GM23338 (cell line): ENCODE data around the gene GPD2. TPM values are rescaled to one million over a fixed set of nuclear protein-coding genes. Genes with fewer than 3 reads are reported as not detected.
"Not testable (repeated sequence)": the region's sequence is repeated elsewhere in the genome, so short reads cannot be mapped to it uniquely, and the experiment has no call there.

Experiments
- ATAC-seq: fragments of 200-7000 bp; cut with Tn5 transposase; 3 replicates; pipeline ENCODE4 v1.9.1; 2020
- DNase-seq: peaks from one replicate; pipeline ENCODE4 v3.0.0-alpha.2; 2015; ENCODE audit warnings: low spot score
- H2AFZ ChIP-seq: fragments of 200-600 bp; sonication (generic); 2 replicates; pipeline ENCODE4 v1.8.0; 2016; ENCODE audit warnings: antibody characterized with exemption, mild to moderate bottlenecking, moderate library complexity
- H3F3A ChIP-seq: fragments of 200-600 bp; sonication (generic); replicated peaks from 2 replicates; pipeline ENCODE4 v1.8.0; 2017; ENCODE audit warnings: antibody characterized with exemption, mixed run types, low read depth
- H3K27ac ChIP-seq: fragments of 200-600 bp; sonication (generic); 2 replicates; pipeline ENCODE4 v1.6.1; 2016; ENCODE audit warnings: low read depth
- H3K27me3 ChIP-seq: fragments of 200-600 bp; sonication (generic); 2 replicates; pipeline ENCODE4 v1.8.0; 2016; ENCODE audit warnings: mild to moderate bottlenecking, mixed run types, moderate library complexity; ENCODE audit not compliant: insufficient read depth
- H3K36me3 ChIP-seq: fragments of 200-600 bp; sonication (generic); 2 replicates; pipeline ENCODE4 v1.8.0; 2016; ENCODE audit warnings: mild to moderate bottlenecking; ENCODE audit not compliant: insufficient read depth
- H3K4me1 ChIP-seq: fragments of 200-600 bp; sonication (generic); 2 replicates; pipeline ENCODE4 v1.8.0; 2016; ENCODE audit warnings: mild to moderate bottlenecking, moderate library complexity; ENCODE audit not compliant: insufficient read depth
- H3K4me2 ChIP-seq: fragments of 200-600 bp; sonication (generic); 2 replicates; pipeline ENCODE4 v1.7.1; 2017; ENCODE audit warnings: mixed run types
- H3K4me3 ChIP-seq: fragments of 200-600 bp; sonication (generic); 2 replicates; pipeline ENCODE4 v1.6.1; 2016; ENCODE audit warnings: mixed run types
- H3K79me2 ChIP-seq: fragments of 200-600 bp; sonication (generic); replicated peaks from 2 replicates; pipeline ENCODE4 v1.8.0; 2017; ENCODE audit warnings: mild to moderate bottlenecking; ENCODE audit not compliant: insufficient read depth
- H3K9me2 ChIP-seq: fragments of 200-600 bp; sonication (generic); 2 replicates; pipeline ENCODE4 v1.8.0; 2017; ENCODE audit not compliant: insufficient read depth
- H4K20me1 ChIP-seq: fragments of 200-600 bp; sonication (generic); replicated peaks from 2 replicates; pipeline ENCODE4 v1.8.0; 2017; ENCODE audit warnings: mild to moderate bottlenecking; ENCODE audit not compliant: insufficient read depth
- H3K27ac Mint-ChIP-seq: 2 replicates; pipeline ENCODE4 v1.8.0; 2020; ENCODE audit warnings: inconsistent platforms, mild to moderate bottlenecking, moderate library complexity, mixed read lengths
- H3K27me3 Mint-ChIP-seq: 3 replicates; pipeline ENCODE4 v1.8.0; 2022; ENCODE audit warnings: low read depth, mild to moderate bottlenecking, moderate library complexity, mixed read lengths, inconsistent platforms; ENCODE audit not compliant: insufficient read depth, poor library complexity
- H3K36me3 Mint-ChIP-seq: 3 replicates; pipeline ENCODE4 v1.8.0; 2021; ENCODE audit warnings: low read depth, mild to moderate bottlenecking, inconsistent platforms, moderate library complexity, mixed read lengths
- H3K4me1 Mint-ChIP-seq: 3 replicates; pipeline ENCODE4 v1.8.0; 2020; ENCODE audit warnings: mild to moderate bottlenecking, inconsistent platforms, mixed read lengths
- H3K4me3 Mint-ChIP-seq: 3 replicates; pipeline ENCODE4 v1.8.0; 2021; ENCODE audit warnings: moderate library complexity, mild to moderate bottlenecking, inconsistent platforms, mixed read lengths
- H3K9me3 Mint-ChIP-seq: 3 replicates; pipeline ENCODE4 v1.8.0; 2020; ENCODE audit warnings: moderate library complexity, mild to moderate bottlenecking, inconsistent platforms, mixed read lengths
- EZH2phosphoT487 ChIP-seq: fragments of 200-600 bp; sonication (generic); IDR thresholded peaks from one replicate; pipeline ENCODE4 v1.8.1; 2018; ENCODE audit warnings: antibody characterized with exemption; ENCODE audit not compliant: unreplicated experiment
- POLR2AphosphoS5 ChIP-seq: IDR thresholded peaks from 2 replicates; pipeline ENCODE4 v1.6.1; 2016; ENCODE audit warnings: antibody characterized with exemption, low read depth
- ZNF114 ChIP-seq: fragments of 250-450 bp; sonication (Bioruptor Pico); IDR thresholded peaks from 2 replicates; pipeline ENCODE4 v1.5.0; 2020; ENCODE audit warnings: mild to moderate bottlenecking, moderate library complexity
- polyA plus RNA-seq: library from polyadenylated mRNA; unstranded; fragments of >200 nt; fragmentation: Nextera tagmentation; extraction: Ambion mirVana; gene quantifications from 2 replicates; pipeline ENCODE4 v1.2.1, GENCODE V29; 2016
- total RNA-seq: library from RNA; depleted of rRNA; stranded (reverse); fragments of >200 nt; shearing (Covaris generic); gene quantifications from 2 replicates; pipeline ENCODE4 v1.2.3, GENCODE V29; 2014
- TF ChIP-seq, protein P1 (sequence below): IDR thresholded peaks from one replicate; pipeline ENCODE4 v1.6.1; 2018; ENCODE audit warnings: antibody characterized with exemption; ENCODE audit not compliant: unreplicated experiment
- TF ChIP-seq, protein P2 (sequence below): IDR thresholded peaks from 2 replicates; pipeline ENCODE4 v1.6.1; 2016; ENCODE audit warnings: antibody characterized with exemption
- TF ChIP-seq, protein P3 (sequence below): fragments of 250-450 bp; sonication (Bioruptor Pico); IDR thresholded peaks from 2 replicates; pipeline ENCODE4 v1.5.0; 2020; ENCODE audit warnings: mild to moderate bottlenecking, moderate library complexity

The GPD2 gene
- total and polyA plus RNA-seq, 2 experiments from 2014 or later: 9.4 to 67.4 TPM

DNA sequence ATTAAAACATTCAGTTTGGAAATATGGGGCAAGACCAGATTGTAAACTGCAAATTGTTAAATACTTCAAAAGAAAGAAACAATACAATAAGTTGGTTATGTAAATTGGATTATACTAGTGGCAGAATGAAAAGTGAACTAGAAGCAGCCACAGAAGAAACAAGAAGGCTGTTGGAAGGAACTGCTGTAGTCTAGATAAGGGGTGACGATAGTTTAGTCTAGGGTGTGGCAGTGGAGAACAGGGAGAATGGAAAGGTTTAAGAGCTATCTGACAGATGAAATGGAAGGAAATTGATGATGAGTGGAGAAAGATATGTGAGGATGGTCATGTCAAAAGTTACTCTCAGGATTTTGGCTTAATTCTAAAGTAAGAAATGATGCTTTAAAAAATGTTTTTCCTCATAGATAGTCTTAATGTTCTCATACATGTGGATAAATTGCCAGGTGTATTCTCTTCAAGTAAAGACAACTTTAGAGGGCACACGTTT lies 179.7 kb downstream of the GPD2 start:
- Histone ChIP-seq H2AFZ (no peak overlapping the region), H3K4me3 (no peak overlapping the region), H3F3A (no peaks in the 10 kb centered on the region), H3K4me2 (no peak overlapping the region), H3K9me2 (no peaks in the 10 kb centered on the region), H3K79me2 (no peaks in the 10 kb centered on the region), H3K27me3 (no peaks in the 10 kb centered on the region), H3K27ac (no peak overlapping the region), H3K36me3 (no peaks in the 10 kb centered on the region), H4K20me1 (no peaks in the 10 kb centered on the region), H3K4me1 (0 out of 2 replicates have a peak, but pooled peaks cover 5% of the 10 kb centered on the region)
- Mint-ChIP-seq H3K4me3 (no peak overlapping the region), H3K4me1 (peaks cover 5% of the 10 kb centered on the region; the same call in 2 of the 3 replicates), H3K27me3 (peaks cover 2% of the 10 kb centered on the region), H3K36me3 (peaks cover 10% of the 10 kb centered on the region), H3K27ac (no peak overlapping the region), H3K9me3 (peaks cover under 1% of the 10 kb centered on the region; the same call in 1 of the 3 replicates)
- DNase-seq (no peak), ATAC-seq (no peak)
- TF ChIP-seq EZH2phosphoT487 (no peak), POLR2AphosphoS5 (no peak), ZNF114 (CRISPR knock-in tag) (no peak)
- TF ChIP-seq, protein P1, sequence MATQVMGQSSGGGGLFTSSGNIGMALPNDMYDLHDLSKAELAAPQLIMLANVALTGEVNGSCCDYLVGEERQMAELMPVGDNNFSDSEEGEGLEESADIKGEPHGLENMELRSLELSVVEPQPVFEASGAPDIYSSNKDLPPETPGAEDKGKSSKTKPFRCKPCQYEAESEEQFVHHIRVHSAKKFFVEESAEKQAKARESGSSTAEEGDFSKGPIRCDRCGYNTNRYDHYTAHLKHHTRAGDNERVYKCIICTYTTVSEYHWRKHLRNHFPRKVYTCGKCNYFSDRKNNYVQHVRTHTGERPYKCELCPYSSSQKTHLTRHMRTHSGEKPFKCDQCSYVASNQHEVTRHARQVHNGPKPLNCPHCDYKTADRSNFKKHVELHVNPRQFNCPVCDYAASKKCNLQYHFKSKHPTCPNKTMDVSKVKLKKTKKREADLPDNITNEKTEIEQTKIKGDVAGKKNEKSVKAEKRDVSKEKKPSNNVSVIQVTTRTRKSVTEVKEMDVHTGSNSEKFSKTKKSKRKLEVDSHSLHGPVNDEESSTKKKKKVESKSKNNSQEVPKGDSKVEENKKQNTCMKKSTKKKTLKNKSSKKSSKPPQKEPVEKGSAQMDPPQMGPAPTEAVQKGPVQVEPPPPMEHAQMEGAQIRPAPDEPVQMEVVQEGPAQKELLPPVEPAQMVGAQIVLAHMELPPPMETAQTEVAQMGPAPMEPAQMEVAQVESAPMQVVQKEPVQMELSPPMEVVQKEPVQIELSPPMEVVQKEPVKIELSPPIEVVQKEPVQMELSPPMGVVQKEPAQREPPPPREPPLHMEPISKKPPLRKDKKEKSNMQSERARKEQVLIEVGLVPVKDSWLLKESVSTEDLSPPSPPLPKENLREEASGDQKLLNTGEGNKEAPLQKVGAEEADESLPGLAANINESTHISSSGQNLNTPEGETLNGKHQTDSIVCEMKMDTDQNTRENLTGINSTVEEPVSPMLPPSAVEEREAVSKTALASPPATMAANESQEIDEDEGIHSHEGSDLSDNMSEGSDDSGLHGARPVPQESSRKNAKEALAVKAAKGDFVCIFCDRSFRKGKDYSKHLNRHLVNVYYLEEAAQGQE: no peak
- TF ChIP-seq, protein P2, sequence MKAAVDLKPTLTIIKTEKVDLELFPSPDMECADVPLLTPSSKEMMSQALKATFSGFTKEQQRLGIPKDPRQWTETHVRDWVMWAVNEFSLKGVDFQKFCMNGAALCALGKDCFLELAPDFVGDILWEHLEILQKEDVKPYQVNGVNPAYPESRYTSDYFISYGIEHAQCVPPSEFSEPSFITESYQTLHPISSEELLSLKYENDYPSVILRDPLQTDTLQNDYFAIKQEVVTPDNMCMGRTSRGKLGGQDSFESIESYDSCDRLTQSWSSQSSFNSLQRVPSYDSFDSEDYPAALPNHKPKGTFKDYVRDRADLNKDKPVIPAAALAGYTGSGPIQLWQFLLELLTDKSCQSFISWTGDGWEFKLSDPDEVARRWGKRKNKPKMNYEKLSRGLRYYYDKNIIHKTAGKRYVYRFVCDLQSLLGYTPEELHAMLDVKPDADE: no peak

DNA sequence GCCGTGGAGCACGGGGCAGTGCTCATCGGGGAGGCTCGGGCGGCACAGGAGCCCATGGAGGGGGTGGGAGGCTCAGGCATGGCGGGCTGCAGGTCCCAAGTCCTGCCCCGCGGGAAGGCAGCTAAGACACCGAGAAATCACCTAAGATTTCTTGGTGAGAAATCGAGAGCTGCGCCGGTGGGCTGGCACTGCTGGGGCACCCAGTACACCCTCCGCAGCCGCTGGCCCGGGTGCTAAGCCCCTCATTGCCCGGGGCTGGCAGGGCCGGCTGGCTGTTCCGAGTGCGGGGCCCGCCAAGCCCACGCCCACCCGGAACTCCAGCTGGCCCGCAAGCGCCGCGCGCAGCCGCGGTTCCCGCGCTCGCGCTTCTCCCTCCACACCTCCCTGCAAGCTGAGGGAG lies 181.9 kb downstream of the GPD2 start:
- Mint-ChIP-seq H3K36me3 (peaks cover 26% of the 10 kb centered on the region), H3K9me3 (peaks cover 12% of the 10 kb centered on the region), H3K4me1 (peaks cover 14% of the 10 kb centered on the region)
- H3K27ac Mint-ChIP-seq, H4K20me1 ChIP-seq, H3K27me3 Mint-ChIP-seq, H3K27me3 ChIP-seq, H3F3A ChIP-seq, H3K36me3 ChIP-seq, H3K4me3 Mint-ChIP-seq, H3K27ac ChIP-seq, H3K4me2 ChIP-seq, H3K4me3 ChIP-seq, H3K79me2 ChIP-seq, ATAC-seq, H2AFZ ChIP-seq, H3K9me2 ChIP-seq, DNase-seq: not testable (repeated sequence)
- H3K4me1 ChIP-seq: peaks cover 14% of the 10 kb centered on the region

DNA sequence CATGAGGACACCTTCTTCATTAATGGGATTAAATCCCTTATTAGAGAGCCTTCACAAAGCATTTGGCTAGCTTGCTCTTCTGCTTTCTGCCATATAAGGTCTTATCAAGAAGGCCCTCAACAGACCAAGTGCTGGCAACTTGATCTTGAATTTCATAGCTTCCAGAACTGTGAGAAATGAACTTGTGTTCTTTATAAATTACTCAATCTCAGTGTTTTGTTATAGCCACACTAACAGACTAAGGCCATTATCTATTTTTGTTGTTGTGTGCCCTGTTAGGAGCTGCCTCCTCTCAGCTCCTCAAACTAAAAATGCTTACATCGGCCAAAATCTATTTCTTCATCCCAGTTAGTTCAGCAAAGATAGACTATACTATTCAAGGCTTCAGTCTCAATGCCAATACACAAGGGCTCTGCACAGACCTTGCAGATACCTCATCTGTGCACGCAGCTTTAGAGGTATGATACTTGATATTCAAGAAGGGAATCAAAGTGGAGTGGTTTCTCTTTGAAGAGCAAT lies 182.9 kb downstream of the GPD2 start:
- H3K27me3 ChIP-seq: no peaks in the 10 kb centered on the region
- no peak overlapping the region for H3K4me3 ChIP-seq
- Mint-ChIP-seq H3K9me3 (peaks cover 15% of the 10 kb centered on the region), H3K27me3 (no peaks in the 10 kb centered on the region), H3K4me3 (no peak overlapping the region), H3K36me3 (peaks cover 31% of the 10 kb centered on the region), H3K4me1 (peaks cover 18% of the 10 kb centered on the region), H3K27ac (no peak overlapping the region)
- peak overlapping the region; percentile 45; the same call in 1 of the 2 replicates for H2AFZ ChIP-seq
- no peaks in the 10 kb centered on the region for H3F3A ChIP-seq
- peaks cover 11% of the 10 kb centered on the region for H3K4me1 ChIP-seq
- DNase-seq (no peak), ATAC-seq (no peak)
- no peak overlapping the region for H3K4me2 ChIP-seq
- no peaks in the 10 kb centered on the region for H3K79me2 ChIP-seq
- H3K27ac ChIP-seq: no peak overlapping the region
- H4K20me1 ChIP-seq: no peaks in the 10 kb centered on the region
- H3K9me2 ChIP-seq: no peaks in the 10 kb centered on the region
- H3K36me3 ChIP-seq: no peaks in the 10 kb centered on the region; the same call in 1 of the 2 replicates
- TF ChIP-seq, protein P3, sequence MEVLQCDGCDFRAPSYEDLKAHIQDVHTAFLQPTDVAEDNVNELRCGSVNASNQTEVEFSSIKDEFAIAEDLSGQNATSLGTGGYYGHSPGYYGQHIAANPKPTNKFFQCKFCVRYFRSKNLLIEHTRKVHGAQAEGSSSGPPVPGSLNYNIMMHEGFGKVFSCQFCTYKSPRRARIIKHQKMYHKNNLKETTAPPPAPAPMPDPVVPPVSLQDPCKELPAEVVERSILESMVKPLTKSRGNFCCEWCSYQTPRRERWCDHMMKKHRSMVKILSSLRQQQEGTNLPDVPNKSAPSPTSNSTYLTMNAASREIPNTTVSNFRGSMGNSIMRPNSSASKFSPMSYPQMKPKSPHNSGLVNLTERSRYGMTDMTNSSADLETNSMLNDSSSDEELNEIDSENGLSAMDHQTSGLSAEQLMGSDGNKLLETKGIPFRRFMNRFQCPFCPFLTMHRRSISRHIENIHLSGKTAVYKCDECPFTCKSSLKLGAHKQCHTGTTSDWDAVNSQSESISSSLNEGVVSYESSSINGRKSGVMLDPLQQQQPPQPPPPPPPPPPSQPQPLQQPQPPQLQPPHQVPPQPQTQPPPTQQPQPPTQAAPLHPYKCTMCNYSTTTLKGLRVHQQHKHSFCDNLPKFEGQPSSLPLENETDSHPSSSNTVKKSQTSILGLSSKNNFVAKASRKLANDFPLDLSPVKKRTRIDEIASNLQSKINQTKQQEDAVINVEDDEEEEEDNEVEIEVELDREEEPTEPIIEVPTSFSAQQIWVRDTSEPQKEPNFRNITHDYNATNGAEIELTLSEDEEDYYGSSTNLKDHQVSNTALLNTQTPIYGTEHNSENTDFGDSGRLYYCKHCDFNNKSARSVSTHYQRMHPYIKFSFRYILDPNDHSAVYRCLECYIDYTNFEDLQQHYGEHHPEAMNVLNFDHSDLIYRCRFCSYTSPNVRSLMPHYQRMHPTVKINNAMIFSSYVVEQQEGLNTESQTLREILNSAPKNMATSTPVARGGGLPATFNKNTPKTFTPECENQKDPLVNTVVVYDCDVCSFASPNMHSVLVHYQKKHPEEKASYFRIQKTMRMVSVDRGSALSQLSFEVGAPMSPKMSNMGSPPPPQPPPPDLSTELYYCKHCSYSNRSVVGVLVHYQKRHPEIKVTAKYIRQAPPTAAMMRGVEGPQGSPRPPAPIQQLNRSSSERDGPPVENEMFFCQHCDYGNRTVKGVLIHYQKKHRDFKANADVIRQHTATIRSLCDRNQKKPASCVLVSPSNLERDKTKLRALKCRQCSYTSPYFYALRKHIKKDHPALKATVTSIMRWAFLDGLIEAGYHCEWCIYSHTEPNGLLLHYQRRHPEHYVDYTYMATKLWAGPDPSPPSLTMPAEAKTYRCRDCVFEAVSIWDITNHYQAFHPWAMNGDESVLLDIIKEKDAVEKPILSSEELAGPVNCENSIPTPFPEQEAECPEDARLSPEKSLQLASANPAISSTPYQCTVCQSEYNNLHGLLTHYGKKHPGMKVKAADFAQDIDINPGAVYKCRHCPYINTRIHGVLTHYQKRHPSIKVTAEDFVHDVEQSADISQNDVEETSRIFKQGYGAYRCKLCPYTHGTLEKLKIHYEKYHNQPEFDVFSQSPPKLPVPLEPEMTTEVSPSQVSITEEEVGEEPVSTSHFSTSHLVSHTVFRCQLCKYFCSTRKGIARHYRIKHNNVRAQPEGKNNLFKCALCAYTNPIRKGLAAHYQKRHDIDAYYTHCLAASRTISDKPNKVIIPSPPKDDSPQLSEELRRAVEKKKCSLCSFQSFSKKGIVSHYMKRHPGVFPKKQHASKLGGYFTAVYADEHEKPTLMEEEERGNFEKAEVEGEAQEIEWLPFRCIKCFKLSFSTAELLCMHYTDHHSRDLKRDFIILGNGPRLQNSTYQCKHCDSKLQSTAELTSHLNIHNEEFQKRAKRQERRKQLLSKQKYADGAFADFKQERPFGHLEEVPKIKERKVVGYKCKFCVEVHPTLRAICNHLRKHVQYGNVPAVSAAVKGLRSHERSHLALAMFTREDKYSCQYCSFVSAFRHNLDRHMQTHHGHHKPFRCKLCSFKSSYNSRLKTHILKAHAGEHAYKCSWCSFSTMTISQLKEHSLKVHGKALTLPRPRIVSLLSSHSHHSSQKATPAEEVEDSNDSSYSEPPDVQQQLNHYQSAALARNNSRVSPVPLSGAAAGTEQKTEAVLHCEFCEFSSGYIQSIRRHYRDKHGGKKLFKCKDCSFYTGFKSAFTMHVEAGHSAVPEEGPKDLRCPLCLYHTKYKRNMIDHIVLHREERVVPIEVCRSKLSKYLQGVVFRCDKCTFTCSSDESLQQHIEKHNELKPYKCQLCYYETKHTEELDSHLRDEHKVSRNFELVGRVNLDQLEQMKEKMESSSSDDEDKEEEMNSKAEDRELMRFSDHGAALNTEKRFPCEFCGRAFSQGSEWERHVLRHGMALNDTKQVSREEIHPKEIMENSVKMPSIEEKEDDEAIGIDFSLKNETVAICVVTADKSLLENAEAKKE (CRISPR knock-in tag): no peak
